Neural cell (in vitro differentiated cells): ENCODE data around the gene FAM240A. TPM values are rescaled to one million over a fixed set of nuclear protein-coding genes. Genes with fewer than 3 reads are reported as not detected.

Experiments used
- H2AFZ ChIP-seq: fragments of 200-600, 300-800 bp; sonication (generic), shearing (Covaris generic); 2 replicates; pipeline ENCODE4 v1.6.0; 2014; ENCODE audit warnings: low read depth, mild to moderate bottlenecking, antibody characterized with exemption, low read length, moderate library complexity
- H3F3A ChIP-seq: fragments of 200-600 bp; shearing (Covaris generic); 2 replicates; pipeline ENCODE4 v1.6.1; 2016; ENCODE audit warnings: mild to moderate bottlenecking, moderate library complexity, mixed read lengths, antibody characterized with exemption, low read length; ENCODE audit not compliant: insufficient read depth, poor library complexity, severe bottlenecking
- H3K27ac ChIP-seq: fragments of 200-600, 300-800 bp; sonication (generic), shearing (Covaris generic); 2 replicates; pipeline ENCODE4 v1.5.1; 2014; ENCODE audit warnings: mild to moderate bottlenecking, low read length, moderate library complexity
- H3K27me3 ChIP-seq: fragments of 300-800, 200-600 bp; sonication (generic), shearing (Covaris generic); 2 replicates; pipeline ENCODE4 v1.6.0; 2014; ENCODE audit warnings: mild to moderate bottlenecking, low read depth, low read length, moderate library complexity; ENCODE audit not compliant: insufficient read depth
- H3K36me3 ChIP-seq: fragments of 300-800, 200-600 bp; sonication (generic), shearing (Covaris generic); 2 replicates; pipeline ENCODE4 v1.5.1; 2014; ENCODE audit warnings: mild to moderate bottlenecking, antibody characterized with exemption, low read length, moderate library complexity; ENCODE audit not compliant: insufficient read depth
- H3K4me2 ChIP-seq: fragments of 300-800, 200-600 bp; sonication (generic), shearing (Covaris generic); 2 replicates; pipeline ENCODE4 v1.6.0; 2014; ENCODE audit warnings: mild to moderate bottlenecking, low read length
- H3K4me3 ChIP-seq: fragments of 300-800, 200-600 bp; sonication (generic), shearing (Covaris generic); 2 replicates; pipeline ENCODE4 v1.5.1; 2014; ENCODE audit warnings: mild to moderate bottlenecking, low read length, moderate library complexity
- H3K79me2 ChIP-seq: fragments of 200-600 bp; shearing (Covaris generic); replicated peaks from 2 replicates; pipeline ENCODE4 v1.6.0; 2014; ENCODE audit warnings: mild to moderate bottlenecking, low read length, moderate library complexity; ENCODE audit not compliant: insufficient read depth
- H3K9ac ChIP-seq: fragments of 300-800, 200-600 bp; sonication (generic), shearing (Covaris generic); 2 replicates; pipeline ENCODE4 v1.6.1; 2016; ENCODE audit warnings: mild to moderate bottlenecking, low read length, mixed read lengths
- H3K9me2 ChIP-seq: fragments of 200-600 bp; shearing (Covaris generic); 2 replicates; pipeline ENCODE4 v1.6.1; 2016; ENCODE audit warnings: mild to moderate bottlenecking, low read length, mixed read lengths; ENCODE audit not compliant: insufficient read depth
- H3K9me3 ChIP-seq: fragments of 200-600, 300-800 bp; sonication (generic), shearing (Covaris generic); 2 replicates; pipeline ENCODE4 v1.6.1; 2016; ENCODE audit warnings: mild to moderate bottlenecking, mixed run types, low read length, moderate library complexity, mixed read lengths
- H4K20me1 ChIP-seq: fragments of 200-600 bp; shearing (Covaris generic); 2 replicates; pipeline ENCODE4 v1.6.1; 2016; ENCODE audit warnings: mild to moderate bottlenecking, mixed run types; ENCODE audit not compliant: insufficient read depth
- EP300 ChIP-seq: fragments of 450-650 bp; conservative IDR thresholded peaks from 2 replicates; pipeline ENCODE4 v1.6.1; 2014; ENCODE audit warnings: antibody characterized with exemption, mild to moderate bottlenecking, moderate library complexity; ENCODE audit not compliant: poor library complexity, severe bottlenecking
- EZH2 ChIP-seq: fragments of 200-600, 300-800 bp; shearing (Covaris generic), sonication (generic); IDR thresholded peaks from 2 replicates; pipeline ENCODE4 v1.6.1; 2014; ENCODE audit warnings: antibody characterized with exemption, low read length, borderline replicate concordance, mild to moderate bottlenecking; ENCODE audit not compliant: insufficient read depth, poor library complexity, severe bottlenecking
- MXI1 ChIP-seq: fragments of 450-650 bp; conservative IDR thresholded peaks from 2 replicates; pipeline ENCODE4 v1.6.1; 2014; ENCODE audit warnings: antibody characterized with exemption, mild to moderate bottlenecking; ENCODE audit not compliant: poor library complexity, severe bottlenecking
- POLR2AphosphoS5 ChIP-seq: IDR thresholded peaks from 2 replicates; pipeline ENCODE4 v1.6.1; 2012
- RAD21 ChIP-seq: fragments of 450-650 bp; conservative IDR thresholded peaks from 2 replicates; pipeline ENCODE4 v1.6.1; 2014; ENCODE audit warnings: antibody characterized with exemption, mild to moderate bottlenecking, moderate library complexity
- SMC3 ChIP-seq: fragments of 450-650 bp; conservative IDR thresholded peaks from 2 replicates; pipeline ENCODE4 v1.6.1; 2014; ENCODE audit warnings: antibody characterized with exemption, mild to moderate bottlenecking, moderate library complexity; ENCODE audit not compliant: poor library complexity
- TAF1 ChIP-seq: IDR thresholded peaks from 2 replicates; pipeline ENCODE4 v1.6.1; 2012; ENCODE audit warnings: low read depth
- polyA plus RNA-seq: library from polyadenylated mRNA; depleted of rRNA; stranded (reverse); fragments of >200 nt; gene quantifications from 2 replicates; pipeline ENCODE4 v1.2.3, GENCODE V29; 2014
- TF ChIP-seq, protein P1 (sequence below): fragments of 450-650 bp; IDR thresholded peaks from 2 replicates; pipeline ENCODE4 v1.5.1; 2014; ENCODE audit warnings: antibody characterized with exemption, mild to moderate bottlenecking, moderate library complexity; ENCODE audit not compliant: poor library complexity, severe bottlenecking
- TF ChIP-seq, protein P2 (sequence below): IDR thresholded peaks from 2 replicates; pipeline ENCODE4 v1.6.1; 2012; ENCODE audit warnings: borderline replicate concordance

Gene FAM240A
- polyA plus RNA-seq, 1 donor from 2014 or later = not detected

DNA sequence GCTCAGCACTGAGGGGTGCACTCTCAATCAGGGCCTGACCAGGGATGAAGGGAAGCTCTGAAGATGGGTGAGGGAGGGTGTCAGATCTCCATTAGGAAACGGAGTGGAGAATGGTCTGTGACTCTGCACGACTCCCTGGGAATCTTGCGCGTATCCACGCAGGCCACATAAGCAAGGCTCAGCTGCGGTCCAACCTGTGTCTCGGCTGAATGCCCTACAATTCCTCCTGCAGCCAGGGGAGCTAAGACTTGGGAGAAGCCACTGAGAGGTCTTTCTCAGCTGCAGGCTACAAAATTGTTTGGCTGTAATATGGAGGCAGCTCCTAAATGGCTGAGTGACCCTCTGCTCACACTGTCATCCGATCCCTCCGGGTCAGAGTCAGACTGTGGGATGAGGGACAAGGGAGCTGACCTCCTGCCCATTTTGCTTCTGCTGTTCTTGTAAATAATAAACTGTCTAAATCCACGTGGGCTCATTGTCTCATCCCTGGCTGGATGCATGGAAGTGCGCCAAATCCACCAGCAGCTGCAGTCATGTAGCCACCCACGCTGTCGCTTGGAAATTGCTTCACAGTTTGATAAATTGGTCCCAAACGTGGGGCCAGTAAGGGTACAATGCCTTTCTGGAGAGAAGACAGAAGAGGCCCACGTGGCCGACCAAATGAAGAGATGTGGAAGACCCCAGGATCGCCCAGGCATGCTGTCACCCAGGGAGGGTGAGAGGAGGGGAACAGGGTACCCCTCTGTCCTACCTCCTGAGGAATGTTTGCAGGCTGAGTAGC is 50.6 kb downstream of the FAM240A start:
- Histone ChIP-seq H3K4me3 (no peak overlapping the region), H4K20me1 (no peaks in the 10 kb centered on the region), H3K4me2 (no peak overlapping the region), H3K27me3 (no peaks in the 10 kb centered on the region), H3K9me2 (no peaks in the 10 kb centered on the region), H2AFZ (no peak overlapping the region), H3K36me3 (no peaks in the 10 kb centered on the region), H3K9ac (no peak overlapping the region), H3K27ac (no peak overlapping the region), H3F3A (no peaks in the 10 kb centered on the region), H3K9me3 (no peaks in the 10 kb centered on the region), H3K79me2 (no peaks in the 10 kb centered on the region)
- TF ChIP-seq SMC3 (no peak), TAF1 (no peak), EP300 (no peak), RAD21 (no peak), EZH2 (no peak), POLR2AphosphoS5 (no peak), MXI1 (no peak)
- TF ChIP-seq, protein P1, sequence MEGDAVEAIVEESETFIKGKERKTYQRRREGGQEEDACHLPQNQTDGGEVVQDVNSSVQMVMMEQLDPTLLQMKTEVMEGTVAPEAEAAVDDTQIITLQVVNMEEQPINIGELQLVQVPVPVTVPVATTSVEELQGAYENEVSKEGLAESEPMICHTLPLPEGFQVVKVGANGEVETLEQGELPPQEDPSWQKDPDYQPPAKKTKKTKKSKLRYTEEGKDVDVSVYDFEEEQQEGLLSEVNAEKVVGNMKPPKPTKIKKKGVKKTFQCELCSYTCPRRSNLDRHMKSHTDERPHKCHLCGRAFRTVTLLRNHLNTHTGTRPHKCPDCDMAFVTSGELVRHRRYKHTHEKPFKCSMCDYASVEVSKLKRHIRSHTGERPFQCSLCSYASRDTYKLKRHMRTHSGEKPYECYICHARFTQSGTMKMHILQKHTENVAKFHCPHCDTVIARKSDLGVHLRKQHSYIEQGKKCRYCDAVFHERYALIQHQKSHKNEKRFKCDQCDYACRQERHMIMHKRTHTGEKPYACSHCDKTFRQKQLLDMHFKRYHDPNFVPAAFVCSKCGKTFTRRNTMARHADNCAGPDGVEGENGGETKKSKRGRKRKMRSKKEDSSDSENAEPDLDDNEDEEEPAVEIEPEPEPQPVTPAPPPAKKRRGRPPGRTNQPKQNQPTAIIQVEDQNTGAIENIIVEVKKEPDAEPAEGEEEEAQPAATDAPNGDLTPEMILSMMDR = no peak
- TF ChIP-seq, protein P2, sequence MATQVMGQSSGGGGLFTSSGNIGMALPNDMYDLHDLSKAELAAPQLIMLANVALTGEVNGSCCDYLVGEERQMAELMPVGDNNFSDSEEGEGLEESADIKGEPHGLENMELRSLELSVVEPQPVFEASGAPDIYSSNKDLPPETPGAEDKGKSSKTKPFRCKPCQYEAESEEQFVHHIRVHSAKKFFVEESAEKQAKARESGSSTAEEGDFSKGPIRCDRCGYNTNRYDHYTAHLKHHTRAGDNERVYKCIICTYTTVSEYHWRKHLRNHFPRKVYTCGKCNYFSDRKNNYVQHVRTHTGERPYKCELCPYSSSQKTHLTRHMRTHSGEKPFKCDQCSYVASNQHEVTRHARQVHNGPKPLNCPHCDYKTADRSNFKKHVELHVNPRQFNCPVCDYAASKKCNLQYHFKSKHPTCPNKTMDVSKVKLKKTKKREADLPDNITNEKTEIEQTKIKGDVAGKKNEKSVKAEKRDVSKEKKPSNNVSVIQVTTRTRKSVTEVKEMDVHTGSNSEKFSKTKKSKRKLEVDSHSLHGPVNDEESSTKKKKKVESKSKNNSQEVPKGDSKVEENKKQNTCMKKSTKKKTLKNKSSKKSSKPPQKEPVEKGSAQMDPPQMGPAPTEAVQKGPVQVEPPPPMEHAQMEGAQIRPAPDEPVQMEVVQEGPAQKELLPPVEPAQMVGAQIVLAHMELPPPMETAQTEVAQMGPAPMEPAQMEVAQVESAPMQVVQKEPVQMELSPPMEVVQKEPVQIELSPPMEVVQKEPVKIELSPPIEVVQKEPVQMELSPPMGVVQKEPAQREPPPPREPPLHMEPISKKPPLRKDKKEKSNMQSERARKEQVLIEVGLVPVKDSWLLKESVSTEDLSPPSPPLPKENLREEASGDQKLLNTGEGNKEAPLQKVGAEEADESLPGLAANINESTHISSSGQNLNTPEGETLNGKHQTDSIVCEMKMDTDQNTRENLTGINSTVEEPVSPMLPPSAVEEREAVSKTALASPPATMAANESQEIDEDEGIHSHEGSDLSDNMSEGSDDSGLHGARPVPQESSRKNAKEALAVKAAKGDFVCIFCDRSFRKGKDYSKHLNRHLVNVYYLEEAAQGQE = no peak

DNA sequence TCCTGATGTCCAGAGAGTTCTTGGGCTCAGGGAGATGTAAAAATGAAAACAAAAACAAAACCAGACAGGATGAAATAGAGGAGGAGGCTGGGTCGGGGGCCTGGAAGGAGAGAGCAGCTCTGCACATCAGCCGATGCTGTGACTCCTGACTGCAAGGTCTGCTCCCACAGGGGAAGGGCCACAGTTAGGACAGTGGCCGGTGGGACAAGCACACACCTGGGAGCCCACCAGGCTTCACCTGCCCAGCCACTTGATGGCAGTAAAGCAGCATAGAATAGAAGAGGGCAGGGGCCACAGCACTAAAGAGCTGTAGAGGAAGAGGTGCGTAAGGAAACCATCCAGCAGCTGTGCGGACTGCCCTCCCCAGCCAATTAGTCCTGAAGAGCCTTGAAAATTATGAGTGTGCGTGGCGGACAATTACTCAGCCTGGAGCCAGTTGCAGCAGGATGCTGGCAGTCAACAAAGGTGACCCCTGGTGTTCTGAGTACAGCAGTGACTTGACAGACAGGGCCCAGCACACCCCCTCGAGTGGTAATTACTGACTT is 51.3 kb downstream of the FAM240A start:
- no peaks in the 10 kb centered on the region for H3K79me2 ChIP-seq
- no peaks in the 10 kb centered on the region for H3K9me3 ChIP-seq
- H3K4me3 ChIP-seq = no peak overlapping the region
- H3K4me2 ChIP-seq = no peak overlapping the region
- H3K27ac ChIP-seq = no peak overlapping the region
- no peaks in the 10 kb centered on the region for H3F3A ChIP-seq
- H3K9ac ChIP-seq = no peak overlapping the region
- H3K27me3 ChIP-seq = no peaks in the 10 kb centered on the region
- no peak overlapping the region for H2AFZ ChIP-seq
- H4K20me1 ChIP-seq = no peaks in the 10 kb centered on the region
- TF ChIP-seq EZH2 = no peak
- TF ChIP-seq, protein P1 = peak; percentile 36
- peak; percentile 58 for TF ChIP-seq POLR2AphosphoS5
- peak; percentile 18 for TF ChIP-seq RAD21
- TF ChIP-seq EP300 = peak; percentile 16
- H3K9me2 ChIP-seq = no peaks in the 10 kb centered on the region
- H3K36me3 ChIP-seq = no peaks in the 10 kb centered on the region
